GM21576 (cell line): ENCODE results near the gene NR5A2.

Source experiments
- ATAC-seq: cut with Tn5 transposase; IDR thresholded peaks from one replicate; pipeline ENCODE4 v1.9.1; 2021; ENCODE audit warnings: mild to moderate bottlenecking, moderate library complexity; ENCODE audit not compliant: unreplicated experiment

The NR5A2 gene

DNA sequence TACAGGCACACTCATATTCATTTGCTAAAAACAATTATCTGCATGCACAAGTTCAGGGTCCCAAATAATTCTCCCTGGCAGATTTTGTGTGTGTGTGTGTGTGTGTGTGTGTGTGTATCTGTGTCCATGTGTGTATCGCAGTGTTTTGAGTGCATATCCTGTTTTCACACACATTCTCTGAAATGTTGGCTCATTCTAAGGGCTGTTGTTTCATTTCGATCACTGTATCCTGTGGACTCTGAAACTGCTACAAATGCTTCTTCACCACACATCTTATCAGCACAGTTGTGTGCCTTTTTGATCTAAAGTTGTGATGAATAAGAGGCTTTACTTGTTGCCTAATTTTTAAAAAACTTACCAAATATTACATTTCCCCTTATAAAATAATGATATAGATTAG, 34.6 kb downstream of the NR5A2 start:
- no peak for ATAC-seq

DNA sequence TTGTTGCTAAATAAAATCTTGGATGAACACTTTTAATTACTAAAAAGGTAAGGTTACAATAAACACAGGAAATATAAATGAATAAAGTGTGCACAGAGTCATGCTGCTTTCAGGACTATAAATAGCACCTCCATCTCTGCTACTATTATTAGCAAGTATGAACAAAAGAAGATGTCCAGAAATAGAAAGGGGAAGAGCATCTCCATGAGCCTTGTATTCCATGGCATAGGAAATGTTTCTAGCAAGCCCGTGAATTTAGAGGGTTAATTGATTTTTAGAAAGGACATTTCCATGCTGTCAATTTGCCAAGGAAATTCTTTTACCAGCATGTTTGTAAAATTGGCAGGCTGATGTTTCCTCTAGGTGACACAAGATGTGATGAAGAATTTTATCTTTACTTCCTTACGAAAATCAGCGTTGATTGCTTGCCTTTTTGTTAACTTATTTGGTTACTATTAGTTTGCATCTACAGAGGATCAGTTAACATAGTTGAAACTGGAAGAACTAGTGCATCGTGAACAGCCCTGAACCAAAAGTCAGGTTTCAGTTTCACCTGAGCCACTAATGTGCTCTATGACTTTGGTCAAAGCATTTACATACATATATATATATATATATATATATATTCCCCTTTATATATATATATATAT, 45.3 kb downstream of the NR5A2 start:
- ATAC-seq, result peak; percentile 98

DNA sequence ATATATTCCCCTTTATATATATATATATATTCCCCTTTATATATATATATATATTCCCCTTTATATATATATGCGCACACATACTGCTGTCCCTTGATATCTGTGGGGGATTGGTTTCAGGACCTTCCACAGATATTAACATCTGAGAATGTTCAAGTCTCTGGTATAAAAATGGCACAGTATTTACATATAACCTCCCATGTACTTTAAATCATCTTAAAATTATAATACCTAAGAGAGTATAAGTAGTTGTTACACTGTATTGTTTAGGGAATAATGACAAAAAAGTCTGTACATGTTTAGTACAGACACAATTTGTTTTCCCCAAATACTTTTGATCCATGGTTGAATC, 45.8 kb downstream of the NR5A2 start:
- peak; percentile 33 for ATAC-seq

DNA sequence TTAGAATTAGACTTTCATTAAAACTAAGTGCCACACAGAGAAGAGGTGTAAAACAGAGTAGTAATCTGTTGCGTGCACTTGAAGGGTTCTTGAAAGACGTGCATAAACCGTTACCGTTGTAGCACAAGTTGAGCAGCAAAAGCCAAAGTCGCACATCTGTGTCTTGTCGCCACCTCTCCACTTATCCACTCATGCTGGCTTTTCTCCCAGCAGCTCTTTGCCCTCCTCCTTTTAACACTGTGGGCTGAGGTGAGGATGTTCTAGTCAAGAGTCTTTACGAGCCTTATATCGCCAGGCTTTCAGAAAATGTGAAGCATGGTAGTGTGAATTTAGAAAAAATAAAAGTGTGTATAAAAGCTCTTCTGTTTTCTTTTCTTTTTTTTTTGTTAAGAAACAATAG, 48.0 kb downstream of the NR5A2 start:
- ATAC-seq, result no peak

DNA sequence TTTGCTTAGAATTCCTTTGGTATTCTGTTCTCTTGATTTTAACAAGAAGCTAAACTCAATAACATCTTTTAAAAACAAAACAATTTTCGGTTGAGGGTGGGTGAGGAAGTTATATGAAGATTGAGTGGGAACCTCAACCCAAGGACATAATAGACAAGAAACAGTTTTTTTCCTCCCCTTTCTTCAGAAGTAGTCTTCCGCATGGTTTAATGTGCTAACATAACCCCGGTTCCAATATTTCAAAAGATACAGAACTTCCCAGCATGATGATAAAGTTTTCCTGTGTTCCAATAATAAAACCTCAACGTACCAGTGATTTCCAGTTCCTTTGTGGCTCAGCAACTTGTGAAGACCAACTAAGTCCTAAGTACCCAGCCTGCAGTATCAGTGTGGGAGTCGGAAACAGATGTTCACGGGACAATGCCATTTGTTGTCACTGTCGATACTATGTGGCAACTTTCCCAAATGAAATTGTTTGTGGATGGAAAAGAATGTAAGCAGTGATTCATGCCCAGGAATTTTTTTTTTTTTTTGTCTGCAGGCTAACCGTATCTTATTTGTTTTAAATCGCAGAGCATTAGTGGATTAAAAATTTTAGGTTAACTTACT, 48.5 kb downstream of the NR5A2 start:
- ATAC-seq, result no peak

DNA sequence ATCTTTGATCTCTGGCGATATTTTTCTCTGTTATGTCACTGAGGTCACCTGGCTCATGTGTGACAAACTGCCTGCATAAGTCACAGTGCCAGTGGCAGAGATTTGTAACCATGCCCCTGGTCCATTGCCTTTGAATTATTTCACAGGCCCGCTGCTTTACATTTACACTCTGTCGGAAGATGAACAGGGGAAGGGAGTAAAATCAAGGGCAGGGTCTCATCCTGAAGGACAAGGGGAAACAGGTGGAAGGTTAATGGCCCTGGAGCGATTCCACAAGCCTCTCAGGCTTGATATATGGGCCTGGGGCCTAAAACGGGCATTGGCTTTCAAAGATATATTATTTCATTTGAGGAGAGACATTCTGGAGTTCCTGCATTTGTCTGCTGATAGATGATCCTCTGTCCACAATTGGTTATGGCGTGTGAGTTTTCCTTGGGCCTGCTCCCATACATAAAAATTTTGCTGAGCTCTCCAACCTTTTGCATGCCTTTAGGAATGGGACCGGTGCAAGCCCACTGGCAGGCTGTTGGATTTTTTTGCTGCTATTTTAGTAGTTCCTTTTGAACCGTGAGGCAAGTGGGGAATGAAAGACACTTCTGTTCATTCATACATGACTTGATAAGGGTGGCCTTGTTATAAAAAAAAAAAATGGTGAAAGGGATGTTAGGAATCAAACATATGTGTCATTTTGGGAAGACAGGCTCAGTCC, 51.9 kb downstream of the NR5A2 start:
- ATAC-seq, result no peak

DNA sequence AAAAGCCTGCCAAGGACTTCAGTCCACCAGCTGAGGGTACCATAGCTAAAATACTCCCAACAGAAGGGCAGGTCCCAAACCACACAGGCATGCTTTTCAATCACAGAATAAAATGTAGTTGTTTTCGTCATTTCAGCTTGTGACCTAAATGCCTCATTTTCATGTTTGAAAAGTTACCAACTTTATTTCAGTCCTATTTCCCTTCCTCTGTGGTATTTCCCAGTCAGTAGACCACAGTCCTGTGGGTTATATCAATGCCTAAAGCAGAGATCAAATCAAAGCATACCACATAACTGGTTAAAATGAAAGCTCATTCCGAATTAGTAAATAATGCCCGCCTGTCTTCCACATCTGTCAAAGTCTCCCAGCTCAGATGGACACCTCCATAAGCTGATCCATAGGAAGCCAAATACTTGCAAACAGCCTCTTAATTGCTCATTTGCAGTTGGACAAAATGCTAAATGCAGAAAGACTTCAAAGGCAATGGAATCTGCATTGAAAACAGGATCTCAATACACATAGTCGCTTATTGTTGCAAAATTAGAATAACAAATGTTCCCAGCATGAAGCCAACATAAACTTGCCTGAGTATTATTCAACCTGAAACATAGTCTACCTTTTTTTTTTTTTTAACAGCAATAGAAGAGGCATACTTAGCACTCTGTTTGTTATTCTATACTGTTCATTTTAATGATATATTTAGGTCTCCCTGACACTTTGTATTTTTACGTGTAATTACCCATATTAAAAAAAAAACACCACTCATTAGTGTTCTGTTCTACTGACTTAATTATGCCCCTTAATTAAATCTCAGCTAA, 53.9 kb downstream of the NR5A2 start:
- ATAC-seq, result no peak

DNA sequence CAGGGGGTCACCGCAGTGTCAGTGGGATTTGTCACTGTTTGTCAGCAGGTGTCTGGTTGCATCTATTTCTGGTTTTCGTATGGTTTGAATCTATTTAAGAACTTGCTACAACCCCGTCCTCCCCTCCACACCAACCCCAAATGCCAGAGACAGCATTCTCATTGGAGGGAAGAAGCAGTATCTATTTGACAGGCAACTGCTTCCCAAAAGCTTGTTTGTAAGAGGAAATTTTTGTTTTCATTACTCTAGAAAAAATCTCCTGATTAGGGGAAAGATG, 54.4 kb downstream of the NR5A2 start:
- ATAC-seq, result no peak

DNA sequence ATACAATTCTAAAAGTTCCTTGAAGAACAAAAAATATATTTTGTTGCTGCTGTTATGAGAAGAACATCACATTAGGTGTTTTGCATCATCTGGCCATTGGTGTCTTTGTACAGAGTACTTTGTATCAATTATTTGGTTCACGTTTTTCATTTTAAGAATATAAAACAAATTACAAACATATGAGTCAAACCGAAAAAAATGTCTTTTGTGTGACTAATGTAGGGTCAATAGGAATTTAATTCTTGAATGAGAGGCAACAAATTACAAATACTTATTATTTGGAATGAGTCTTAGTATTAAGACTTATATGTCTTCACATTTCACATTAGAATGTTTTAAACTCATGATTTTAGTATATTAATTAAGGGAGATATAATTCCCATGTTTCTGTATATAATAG, 54.8 kb downstream of the NR5A2 start:
- no peak for ATAC-seq

DNA sequence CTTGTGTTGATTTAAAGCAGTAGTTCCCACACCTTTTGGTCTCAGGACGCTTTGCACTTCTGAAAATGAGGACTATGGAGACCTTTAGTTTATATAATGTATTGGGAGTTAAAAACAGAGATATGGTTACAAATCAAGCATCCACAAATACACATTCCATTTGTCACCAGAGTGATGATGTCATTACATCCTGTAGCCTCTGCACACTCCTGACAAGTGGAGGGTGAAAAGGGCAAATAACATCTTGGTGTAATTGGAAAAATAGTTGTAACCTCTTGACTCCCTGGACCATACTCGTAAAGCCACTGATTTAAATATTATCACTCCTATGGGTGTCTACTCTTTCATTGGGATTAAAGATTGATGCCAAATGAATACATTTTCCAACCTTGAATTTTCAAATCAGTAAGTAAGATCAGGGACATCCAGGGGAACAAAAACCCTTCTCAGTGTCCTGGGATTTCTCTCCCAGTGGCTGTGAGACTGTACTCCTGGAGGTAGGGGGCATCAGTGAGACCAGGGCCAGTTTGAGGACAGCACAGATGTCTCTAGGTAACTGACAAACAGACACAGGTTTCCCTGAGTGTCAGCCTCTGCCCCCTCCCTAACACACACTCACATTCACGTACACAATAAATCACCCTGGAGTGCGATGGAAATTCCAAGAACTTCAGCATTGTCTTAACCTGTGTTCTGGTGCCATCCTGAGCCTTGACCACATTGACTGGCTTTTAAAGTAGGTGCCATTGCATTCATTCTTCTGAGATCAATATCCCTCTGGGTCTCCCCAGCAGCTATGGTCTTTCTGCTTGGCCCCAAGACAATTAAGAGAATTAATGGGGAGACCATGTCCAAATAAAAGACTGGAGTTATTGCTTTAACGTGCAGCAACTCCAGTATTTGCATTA, 63.0 kb downstream of the NR5A2 start:
- no peak for ATAC-seq

DNA sequence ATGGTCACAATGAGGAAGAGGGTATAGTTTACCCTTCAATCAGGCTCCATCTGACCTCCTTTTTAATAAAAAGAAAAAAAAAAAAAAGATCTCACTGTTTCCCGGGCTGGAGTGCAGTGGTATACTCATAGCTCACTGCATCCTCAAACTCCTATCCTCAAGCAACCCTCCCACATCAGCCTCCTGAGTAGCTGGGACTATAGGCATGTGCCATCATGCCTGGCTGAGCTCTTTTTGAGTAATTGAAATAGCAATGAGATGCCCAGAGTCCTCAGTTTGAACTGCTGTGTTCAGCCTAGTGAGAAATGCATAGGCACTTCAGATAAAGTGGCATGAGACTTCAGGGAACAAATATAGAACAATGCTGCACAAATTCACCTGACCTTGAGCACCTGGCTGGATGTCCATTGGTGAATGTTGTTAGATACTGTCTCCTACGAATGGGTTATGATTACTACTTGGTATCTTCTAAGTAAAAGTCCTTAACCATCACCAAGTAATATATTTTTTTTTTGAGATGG, 67.6 kb downstream of the NR5A2 start:
- no peak for ATAC-seq

DNA sequence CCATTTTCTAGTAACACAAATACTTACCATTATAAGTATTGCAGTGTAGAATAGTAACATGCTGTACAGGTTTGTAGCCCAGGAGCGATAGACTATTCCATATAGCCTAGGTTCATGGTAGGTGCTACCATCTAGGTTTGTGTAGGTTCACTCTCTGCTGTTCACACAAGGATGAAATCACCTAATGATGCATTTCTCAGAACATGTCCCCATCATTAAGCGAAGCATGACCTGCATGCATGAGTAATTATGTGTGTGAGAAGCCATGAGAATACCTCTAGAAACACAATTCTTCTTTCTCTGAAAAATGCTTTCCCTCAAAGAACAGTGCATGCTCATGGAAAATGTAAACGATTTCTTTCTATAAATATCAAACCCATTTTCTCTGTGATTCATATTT, 69.3 kb downstream of the NR5A2 start:
- ATAC-seq, result no peak

DNA sequence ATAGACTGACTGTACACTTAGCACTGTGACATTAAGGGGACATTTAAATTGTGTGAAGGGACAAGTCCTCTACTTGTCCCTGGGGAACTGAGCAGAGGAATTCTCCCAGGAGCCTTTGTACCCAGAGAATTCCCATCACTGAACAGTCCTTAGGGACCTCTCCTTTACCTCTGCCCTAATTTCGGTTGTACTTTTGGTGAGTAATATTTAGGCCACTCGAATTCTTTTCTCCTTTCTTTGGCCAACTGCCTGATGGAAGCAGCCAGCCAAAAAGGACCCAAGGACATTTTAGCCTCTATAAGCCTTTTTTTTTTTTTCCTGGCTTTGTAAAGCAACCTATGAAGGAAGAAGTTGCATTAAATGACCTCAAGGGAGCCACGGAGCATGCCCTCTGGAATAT, 71.5 kb downstream of the NR5A2 start:
- no peak for ATAC-seq

DNA sequence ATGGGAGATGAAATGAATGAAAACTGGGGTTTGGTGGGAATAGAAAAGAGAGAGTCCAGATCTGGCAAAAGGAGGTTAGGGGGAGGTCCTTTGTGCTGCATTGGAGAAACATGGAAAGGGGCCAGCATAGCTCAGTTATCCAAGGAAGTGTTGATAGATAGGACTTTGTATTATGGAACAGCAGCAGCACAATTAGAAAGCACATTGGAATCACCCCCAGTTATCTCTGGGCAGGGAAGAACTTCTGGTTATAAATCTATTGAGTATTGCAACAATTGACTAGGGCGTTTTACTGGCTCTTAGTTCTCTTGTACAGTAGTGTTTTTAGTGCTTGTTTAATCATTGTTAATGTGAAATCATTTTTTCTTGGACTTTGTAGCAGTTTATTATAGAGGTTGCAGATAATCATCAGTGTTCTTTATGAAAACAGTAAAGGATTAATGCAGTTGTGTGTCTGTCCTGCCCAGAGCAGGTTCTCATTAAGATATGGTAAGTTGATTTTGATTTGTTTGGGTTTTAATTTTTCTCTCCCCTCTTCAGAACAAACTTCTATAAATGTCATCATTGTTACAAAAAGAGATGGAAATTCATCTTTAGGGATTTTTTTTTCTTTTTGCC, 76.6 kb downstream of the NR5A2 start:
- no peak for ATAC-seq

DNA sequence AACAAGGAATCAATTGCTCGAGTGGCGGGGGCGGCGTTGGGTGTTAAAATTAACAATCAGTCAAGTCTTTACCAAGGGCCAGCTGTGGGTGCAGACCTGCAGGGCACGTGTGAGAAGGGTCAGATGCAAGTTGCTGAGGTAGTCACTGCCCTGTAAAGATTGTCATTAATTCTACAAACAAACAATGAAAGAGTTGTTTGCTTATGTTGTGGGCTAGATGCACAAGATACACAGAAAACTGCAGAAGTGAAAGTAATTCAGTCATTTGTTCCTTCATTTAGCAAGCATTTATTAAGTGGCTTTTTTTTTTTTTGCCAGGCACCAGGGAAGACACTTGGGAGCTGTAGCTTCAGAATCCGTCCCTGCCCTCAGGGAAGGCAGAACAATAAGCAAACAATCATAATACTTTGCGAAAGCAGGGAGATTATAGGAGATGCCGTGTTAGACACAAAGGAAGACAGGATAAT, 79.5 kb downstream of the NR5A2 start:
- no peak for ATAC-seq

DNA sequence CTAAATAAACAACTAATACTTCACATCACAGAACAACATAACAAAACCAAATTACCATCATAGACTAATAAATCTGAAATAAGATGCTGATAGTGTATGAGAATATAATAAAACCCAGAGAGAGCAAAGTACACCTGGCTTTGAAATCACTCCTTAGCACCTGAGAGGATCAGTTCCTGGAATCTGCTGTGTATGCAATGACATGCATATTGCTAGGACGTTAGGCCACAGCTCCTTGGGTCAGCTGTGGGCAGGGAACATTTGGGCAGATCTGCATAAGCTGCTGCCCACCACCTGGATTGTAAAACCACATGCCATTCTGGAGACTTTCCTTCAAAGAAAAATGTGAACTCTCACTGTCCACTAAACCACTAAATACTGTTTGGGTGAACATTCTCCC, 81.1 kb downstream of the NR5A2 start:
- ATAC-seq, result no peak

DNA sequence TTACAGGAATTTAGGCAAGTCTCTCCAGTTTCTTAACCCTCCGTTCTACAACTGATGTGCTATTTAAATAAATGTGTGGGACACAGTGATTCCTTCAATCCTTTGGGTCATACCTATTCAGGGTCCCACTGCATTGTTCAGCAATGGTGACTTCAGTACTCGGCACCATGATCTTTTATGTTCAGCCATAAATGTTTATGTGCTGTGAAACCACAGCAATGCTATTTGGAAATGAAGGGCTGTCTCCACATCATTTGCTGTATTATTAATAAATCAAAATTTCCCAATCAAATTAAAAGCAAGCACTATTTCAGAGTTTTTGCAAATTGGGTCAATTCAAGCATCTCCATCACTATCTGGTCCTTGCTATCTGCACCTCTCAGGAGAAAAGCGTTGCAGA, 84.8 kb downstream of the NR5A2 start:
- ATAC-seq, result no peak

DNA sequence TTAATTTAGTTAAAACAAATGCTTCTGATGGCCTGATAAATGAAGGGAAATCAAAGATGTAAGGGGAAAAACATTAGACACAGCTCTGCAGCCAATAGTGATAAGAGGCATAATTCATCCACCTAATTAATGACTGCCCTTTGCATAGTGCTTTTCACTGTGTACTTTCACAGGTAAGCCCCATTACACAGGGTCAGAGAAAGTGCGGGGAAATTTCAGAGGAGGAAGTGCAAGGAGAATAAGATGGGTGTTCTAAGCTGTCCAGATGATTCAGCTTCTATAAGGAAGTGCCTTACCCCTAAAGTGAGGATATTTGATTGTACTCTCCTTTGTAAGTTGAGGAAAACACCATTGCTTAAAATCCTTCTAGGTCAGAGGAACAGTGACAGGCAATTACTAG, 88.0 kb downstream of the NR5A2 start:
- ATAC-seq, result no peak

DNA sequence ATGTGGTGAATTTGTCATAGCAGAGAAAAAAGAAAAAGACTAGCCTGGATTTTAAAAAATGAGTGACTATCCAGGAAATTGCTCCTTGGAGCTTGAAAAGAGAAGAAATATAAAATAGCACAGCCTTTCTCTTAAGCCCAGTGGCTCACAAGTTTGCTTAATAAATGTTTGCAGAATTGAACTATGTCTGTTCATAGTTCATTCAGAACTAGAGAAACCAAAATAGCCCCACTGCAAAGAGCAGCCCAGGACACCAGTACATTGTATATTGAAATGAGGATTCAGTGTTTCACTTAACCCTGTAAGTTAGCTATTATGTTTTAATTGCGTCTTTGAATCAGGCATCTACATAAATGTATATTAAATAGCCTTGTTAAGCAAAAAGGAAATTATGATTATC, 88.8 kb downstream of the NR5A2 start:
- ATAC-seq, result no peak
